GM18507 (cell line): Measurements from ENCODE around the gene CEACAM8.
"Not testable (repeated sequence)": the region's sequence is repeated elsewhere in the genome, so short reads cannot be mapped to it uniquely, and the experiment has no call there.

ENCODE experiments used
- DNase-seq: peaks from one replicate; pipeline ENCODE4 v3.0.0; 2011; ENCODE audit warnings: low read depth; ENCODE audit not compliant: insufficient read length; ENCODE audit errors: extremely low spot score
- FAIRE-seq: peaks from 2 replicates; lab custom pipeline; 2011; peaks lifted over from hg19 to GRCh38; lab: Jason Lieb, UNC

Gene CEACAM8

DNA sequence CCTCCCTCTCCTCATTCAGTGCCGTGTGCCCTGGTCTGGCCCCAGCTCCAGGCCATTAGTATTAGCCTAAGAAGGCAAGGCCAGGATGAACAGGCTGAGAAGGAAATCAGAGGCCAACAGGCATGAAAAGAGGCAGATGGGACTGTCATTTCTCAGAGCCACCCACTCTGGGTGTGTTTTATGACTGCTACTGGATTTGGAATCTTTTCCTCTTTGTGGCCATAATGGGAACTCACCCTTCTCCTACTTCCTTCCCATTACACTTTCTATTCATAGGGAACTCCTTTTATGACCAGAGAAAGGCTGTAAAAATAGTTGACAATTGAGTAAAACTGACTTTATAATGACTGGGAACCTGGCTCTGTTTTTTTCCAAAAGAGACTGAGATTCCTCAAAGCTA lies 17.7 kb downstream of the CEACAM8 start:
- no peak for FAIRE-seq
- DNase-seq, result no peak

DNA sequence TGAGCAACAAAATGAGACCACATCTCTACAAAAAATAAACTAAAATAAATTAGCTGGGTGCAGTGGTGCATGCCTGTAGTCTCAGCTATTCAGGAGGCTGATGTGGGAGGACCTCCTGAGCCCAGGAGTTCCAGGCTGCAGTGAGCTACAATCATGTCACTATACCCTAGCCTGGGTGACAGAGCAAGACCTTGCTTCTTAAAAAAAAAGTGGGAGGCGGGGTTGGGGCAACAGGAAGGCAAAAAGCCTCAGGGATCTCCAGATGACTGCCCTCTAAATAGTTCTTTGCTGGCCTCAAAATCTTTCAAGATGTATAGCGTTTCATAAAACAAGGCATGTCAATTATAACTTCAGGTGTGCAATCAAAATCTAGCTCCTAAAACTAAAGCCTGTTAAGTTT lies 18.5 kb downstream of the CEACAM8 start:
- DNase-seq (no peak), FAIRE-seq (no peak)

- DNase-seq (no peak), FAIRE-seq (no peak)
These were observed 21.1 kb downstream of the CEACAM8 start for GRCh38 chr19:42573642-42574041.

DNA sequence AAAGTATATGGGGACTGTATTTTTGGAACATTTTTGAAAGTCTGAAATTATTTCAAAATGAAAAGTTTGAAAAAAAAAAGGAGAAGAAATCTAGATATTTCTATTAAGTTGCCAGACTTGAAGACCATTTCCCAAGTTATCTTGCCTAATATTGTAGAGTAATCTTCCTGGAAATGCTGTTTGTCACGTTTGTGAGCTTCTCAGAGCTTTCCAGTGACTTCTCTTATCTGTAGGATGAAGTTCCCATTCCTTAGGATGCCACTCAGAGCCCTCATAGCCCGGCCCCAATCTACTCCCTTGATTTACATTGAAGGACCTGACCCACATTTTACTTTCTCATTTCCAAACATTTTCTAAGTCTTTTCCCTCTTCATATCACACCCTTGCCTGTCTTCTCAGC lies 23.6 kb downstream of the CEACAM8 start:
- FAIRE-seq, result no peak
- DNase-seq, result no peak

DNA sequence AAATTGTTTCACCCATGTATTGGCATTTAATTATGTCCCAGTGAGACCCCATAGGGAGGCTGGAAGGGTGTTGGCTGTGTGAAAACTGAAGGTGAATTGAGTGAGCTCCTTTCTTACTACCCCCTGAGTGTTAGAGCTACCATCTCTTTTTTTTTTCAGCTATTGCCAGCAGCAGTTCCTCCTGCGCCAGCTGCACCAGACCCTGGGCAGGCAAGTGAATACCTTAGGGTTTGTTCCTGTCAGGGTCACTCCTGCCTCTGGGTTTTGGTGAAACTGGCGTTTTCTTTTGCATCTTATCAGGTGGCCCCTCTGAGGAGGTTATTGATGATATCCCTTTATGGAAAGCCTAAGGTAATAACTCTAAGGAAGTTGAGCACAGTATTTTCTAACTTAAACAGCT lies 25.5 kb downstream of the CEACAM8 start:
- DNase-seq, result no peak
- no peak for FAIRE-seq

- no peak for DNase-seq
- FAIRE-seq, result no peak
These were observed 26.7 kb downstream of the CEACAM8 start for GRCh38 chr19:42568006-42568405.

DNA sequence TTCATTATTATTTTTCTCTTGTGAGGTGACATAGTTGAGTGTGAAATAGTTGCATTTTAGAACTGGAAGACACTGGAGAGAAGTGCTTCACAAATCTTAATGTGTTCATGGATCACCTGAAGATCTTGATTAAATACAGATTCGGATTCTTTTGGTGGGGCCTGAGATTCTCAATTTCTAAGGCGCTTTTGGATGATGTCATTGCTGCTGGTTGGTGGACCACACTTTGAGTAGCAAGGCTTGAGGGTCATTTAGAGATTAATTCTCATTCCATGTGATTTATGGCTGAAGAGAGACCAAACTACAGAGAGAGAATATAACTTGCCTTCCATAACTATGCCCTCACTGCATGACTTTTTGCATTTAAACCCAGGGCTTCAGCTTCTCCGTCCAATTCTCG lies 27.2 kb downstream of the CEACAM8 start:
- no peak for FAIRE-seq
- DNase-seq, result no peak

GRCh38 chr19:42563352-42564210 lies 31.1 kb downstream of the CEACAM8 start:
- peak; percentile 93 for FAIRE-seq
- DNase-seq, result peak; percentile 36

- DNase-seq, result no peak
- FAIRE-seq, result no peak
These were observed 33.2 kb downstream of the CEACAM8 start for GRCh38 chr19:42561512-42561911.

GRCh38 chr19:42560731-42561130 lies 34.0 kb downstream of the CEACAM8 start:
- FAIRE-seq (no peak), DNase-seq (no peak)

DNA sequence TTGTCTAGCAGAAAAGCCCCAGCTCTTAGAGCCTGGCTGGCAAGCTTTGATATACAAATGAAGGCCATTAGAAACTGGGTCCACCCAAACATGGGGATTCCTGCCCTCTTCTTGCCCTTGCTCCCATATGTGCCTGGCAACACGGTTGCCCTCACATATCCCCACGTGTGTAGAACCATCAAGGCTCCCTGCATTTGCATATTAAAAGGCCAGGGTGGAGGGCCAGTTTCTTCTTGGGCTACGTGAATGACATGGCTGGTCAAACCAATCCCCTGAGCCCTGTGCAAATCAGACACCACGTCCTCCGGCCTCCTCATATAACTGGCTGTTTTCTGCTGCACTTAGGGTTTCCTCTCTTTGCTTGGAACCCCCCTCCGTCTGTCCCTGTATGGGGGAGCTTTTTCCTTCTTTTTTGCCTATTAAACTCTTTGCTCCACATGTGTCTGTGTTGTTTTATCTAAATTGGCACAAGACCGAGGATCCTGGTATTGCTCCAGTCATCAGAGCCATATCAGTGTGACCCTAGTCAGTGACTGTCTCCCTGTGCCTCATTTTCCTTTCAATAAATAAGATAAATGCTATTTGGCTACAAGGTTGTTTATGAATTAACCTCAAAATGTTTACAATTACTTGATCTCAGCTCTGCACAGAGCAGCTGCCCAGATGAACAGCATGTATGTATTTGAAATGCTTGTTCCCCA lies 36.1 kb downstream of the CEACAM8 start:
- FAIRE-seq (no peak), DNase-seq (no peak)

DNA sequence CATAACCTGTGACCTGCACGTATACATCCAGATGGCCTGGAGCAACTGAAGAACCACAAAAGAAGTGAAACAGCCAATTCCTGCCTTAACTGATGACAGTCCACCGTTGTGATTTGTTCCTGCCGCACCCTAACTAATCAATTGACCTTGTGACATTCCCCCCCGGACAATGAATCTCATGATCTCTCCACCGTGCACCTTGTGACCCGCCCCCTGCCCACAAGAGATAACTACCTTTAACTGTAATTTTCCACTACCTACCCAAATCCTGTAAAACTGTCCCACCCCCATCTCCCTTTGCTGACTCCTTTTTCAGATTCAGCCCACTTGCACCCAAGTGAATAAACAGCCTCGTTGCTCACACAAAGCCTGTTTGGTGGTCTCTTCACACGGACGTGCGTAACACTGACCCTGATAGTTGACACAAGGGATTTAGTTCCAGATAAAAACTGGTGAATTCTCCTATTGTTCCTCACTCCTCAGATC lies 37.3 kb downstream of the CEACAM8 start:
- not testable (repeated sequence) for FAIRE-seq, DNase-seq

GRCh38 chr19:42555801-42556200 lies 38.9 kb downstream of the CEACAM8 start:
- FAIRE-seq (no peak), DNase-seq (no peak)

DNA sequence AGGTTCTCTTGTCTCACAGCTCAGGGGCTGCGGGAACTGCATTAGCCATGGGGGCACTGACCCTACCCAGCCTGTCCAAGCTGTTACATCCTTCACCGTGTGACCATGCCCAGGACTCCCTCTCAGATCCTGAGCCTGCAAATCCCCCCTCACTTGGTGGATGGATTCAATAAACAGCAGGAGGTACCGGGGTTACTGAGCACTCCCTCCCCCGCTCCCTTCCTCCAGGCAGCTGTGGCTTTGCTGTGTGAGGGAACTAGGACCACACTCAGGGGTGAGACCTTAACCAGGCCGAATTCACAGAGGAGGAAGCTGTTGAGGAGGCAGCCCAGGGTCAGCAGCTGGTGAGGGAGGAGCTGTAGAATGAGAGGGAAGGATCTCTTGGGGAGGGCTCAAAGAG lies 39.4 kb downstream of the CEACAM8 start:
- no peak for FAIRE-seq
- DNase-seq, result no peak

DNA sequence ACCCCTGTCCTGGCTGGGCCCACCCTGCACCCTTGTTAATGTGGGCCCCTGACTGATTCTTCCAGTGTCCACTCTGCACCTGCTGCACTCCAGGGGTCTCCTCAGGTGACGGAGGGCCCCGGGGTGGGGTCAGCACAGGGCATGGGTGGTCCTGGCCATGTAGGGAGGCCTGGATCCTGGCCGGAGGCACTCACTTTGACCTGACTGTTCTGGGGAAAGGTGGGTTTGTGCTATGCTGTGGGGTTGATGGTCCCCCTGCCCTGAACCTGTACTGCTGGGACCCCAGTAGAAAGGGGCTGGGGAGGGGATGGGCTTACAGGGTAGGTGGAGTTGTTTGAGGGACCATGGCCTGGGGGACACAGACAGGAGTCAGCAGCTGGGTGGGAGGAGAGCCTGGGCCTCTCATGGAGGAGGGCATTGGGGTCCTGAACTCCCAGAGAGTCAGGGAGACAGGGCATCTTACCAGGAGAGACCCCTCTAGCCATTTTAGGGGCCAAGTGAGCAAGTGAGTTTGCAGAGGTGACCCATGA lies 40.6 kb downstream of the CEACAM8 start:
- FAIRE-seq (no peak), DNase-seq (no peak)

DNA sequence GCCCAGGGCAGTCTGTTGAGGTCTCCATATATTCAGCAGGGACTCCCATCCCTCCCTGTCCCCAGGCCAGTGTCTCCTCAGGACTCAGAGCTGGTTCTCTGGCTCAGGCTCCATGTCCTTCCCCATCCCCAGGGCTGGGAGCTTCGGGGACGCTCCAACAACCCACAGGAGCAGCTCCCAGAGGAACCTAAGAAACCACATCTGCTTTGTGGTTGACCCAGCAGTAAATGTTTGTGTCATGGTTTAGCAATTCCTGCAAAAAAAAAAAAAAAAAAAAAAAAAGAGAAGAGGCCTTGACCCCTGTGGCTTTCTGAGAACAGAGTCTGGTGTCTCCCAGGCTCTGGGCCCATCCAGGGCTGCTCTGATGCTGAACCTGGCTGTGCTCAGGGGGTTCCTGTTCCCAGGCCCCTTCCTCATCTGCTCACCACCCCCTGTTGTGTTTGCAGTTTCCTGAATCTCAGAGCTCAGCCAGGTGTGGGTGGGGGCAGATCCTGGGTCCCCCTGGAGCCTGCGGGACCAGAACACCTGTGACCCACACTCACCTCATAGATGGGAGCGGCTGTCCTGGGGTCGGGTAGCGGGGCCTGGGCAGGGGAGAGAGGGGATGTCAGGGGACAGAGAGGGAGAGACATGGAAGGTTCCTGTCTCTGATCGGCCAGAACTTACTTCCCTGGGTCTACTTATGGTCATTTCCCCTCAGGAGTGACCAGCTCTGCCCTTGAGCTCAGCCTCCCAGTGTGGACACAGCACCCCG lies 41.3 kb downstream of the CEACAM8 start:
- DNase-seq, result no peak
- no peak for FAIRE-seq

GRCh38 chr19:42552086-42553065 lies 42.3 kb downstream of the CEACAM8 start:
- DNase-seq, result no peak
- no peak for FAIRE-seq

DNA sequence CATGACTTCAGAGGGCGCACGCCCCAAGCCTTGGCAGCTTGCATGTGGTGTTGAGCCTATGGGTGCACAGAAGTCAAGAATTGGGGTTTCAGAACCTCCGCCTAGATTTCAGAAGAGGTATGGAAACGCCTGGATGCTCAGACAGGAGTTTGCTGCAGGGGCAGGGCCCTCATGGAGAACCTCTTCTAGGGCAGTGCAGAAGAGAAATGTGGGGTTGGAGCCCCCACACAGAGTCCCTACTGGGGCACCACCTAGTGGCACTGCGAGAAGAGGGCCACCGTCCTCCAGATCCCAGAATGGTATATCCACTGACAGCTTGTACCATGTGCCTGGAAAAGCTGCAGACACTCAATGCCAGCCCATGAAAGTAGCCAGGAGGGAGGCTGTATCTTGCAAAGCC lies 44.2 kb downstream of the CEACAM8 start:
- not testable (repeated sequence) for DNase-seq

GRCh38 chr19:42549067-42549466 lies 45.7 kb downstream of the CEACAM8 start:
- FAIRE-seq, DNase-seq: not testable (repeated sequence)

More for the DNA sequence above, 44.2 kb downstream of the CEACAM8 start:
- FAIRE-seq, result not testable (repeated sequence)
